RPMI8226 (cell line): ENCODE data around the gene PHACTR3.
"Not testable (repeated sequence)": the region's sequence is repeated elsewhere in the genome, so short reads cannot be mapped to it uniquely, and the experiment has no call there.

Source experiments
- DNase-seq: peaks from one replicate; pipeline ENCODE4 v3.0.0-alpha.2; 2015

Gene PHACTR3

GRCh38 chr20:59589086-59589684 lies 15.2 kb upstream of the PHACTR3 start:
- DNase-seq: no peak

GRCh38 chr20:59591061-59591460 lies 13.3 kb upstream of the PHACTR3 start:
- no peak for DNase-seq

- no peak for DNase-seq
Measured at GRCh38 chr20:59596690-59597089, 7.7 kb upstream of the PHACTR3 start.

- DNase-seq: no peak
Measured at GRCh38 chr20:59597240-59597639, 7.1 kb upstream of the PHACTR3 start.

- peak; percentile 52 for DNase-seq
Measured at GRCh38 chr20:59598625-59599310, 5.6 kb upstream of the PHACTR3 start.

- no peak for DNase-seq
Measured at GRCh38 chr20:59599941-59600340, 4.4 kb upstream of the PHACTR3 start.

GRCh38 chr20:59600472-59600871 lies 3.9 kb upstream of the PHACTR3 start:
- no peak for DNase-seq

- DNase-seq: no peak
Measured at GRCh38 chr20:59602546-59603080, 1.7 kb upstream of the PHACTR3 start.

- DNase-seq: no peak
Measured at GRCh38 chr20:59603176-59603575, 1.2 kb upstream of the PHACTR3 start.

GRCh38 chr20:59604741-59605600 lies 631 bp downstream of the PHACTR3 start:
- DNase-seq: no peak

- DNase-seq: no peak
Measured at GRCh38 chr20:59605601-59606364, 1.4 kb downstream of the PHACTR3 start.

GRCh38 chr20:59606566-59606965 lies 2.2 kb downstream of the PHACTR3 start:
- DNase-seq: no peak

GRCh38 chr20:59608396-59608795 lies 4.1 kb downstream of the PHACTR3 start:
- no peak for DNase-seq

- no peak for DNase-seq
Measured at GRCh38 chr20:59608871-59609270, 4.5 kb downstream of the PHACTR3 start.

- DNase-seq: no peak
Measured at GRCh38 chr20:59611286-59611685, 6.9 kb downstream of the PHACTR3 start.

GRCh38 chr20:59613861-59614260 lies 9.5 kb downstream of the PHACTR3 start:
- DNase-seq: no peak

- DNase-seq: peak; percentile 48
Measured at GRCh38 chr20:59614714-59615113, 10.4 kb downstream of the PHACTR3 start.

- DNase-seq: no peak
Measured at GRCh38 chr20:59616306-59616705, 12.0 kb downstream of the PHACTR3 start.

GRCh38 chr20:59617221-59617620 lies 12.9 kb downstream of the PHACTR3 start:
- no peak for DNase-seq

GRCh38 chr20:59618131-59618530 lies 13.8 kb downstream of the PHACTR3 start:
- no peak for DNase-seq

GRCh38 chr20:59618585-59618984 lies 14.2 kb downstream of the PHACTR3 start:
- DNase-seq: not testable (repeated sequence)

GRCh38 chr20:59620860-59621505 lies 16.6 kb downstream of the PHACTR3 start:
- DNase-seq: no peak
